OCI-M2 (cell line): ENCODE measurements around the gene RBM43.
"Not testable (repeated sequence)": the region's sequence is repeated elsewhere in the genome, so short reads cannot be mapped to it uniquely, and the experiment has no call there.

Experiments
- DNase-seq: peaks from one replicate; lab custom pipeline; 2025; ENCODE audit not compliant: unreplicated experiment; lab: John Stamatoyannopoulos, UW

Gene RBM43

GRCh38 chr2:151261231-151261976, at the start of gene RBM43:
TSS of gene RBM43 (minus strand) at chr2:151261863. CDS start at chr2:151261727, 136 bp downstream.
- peak; percentile 23 for DNase-seq

DNA sequence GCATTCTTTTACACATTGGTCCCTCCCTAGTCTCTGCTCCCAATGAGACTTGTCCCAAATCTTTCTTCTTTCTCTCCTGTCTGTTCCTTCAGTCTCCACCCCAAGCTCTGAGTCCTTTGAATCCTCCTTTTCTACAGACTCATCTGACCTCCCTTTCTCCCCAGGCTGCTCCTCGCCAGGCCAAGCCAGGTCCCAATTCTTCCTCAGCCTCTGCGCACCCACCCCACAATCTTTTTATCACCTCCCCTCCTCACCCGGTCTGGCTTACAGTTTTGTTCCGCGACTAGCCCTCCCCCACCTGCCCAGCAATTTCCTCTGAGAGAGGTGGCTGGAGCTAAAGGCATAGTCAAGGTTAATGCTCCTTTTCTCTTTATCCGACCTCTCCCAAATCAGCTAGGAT, 48.6 kb upstream of the RBM43 start:
- DNase-seq, result not testable (repeated sequence)

- DNase-seq, result no peak
Observed at GRCh38 chr2:151306621-151307020, 45.0 kb upstream of the RBM43 start.

GRCh38 chr2:151305129-151305691, 43.5 kb upstream of the RBM43 start:
- no peak for DNase-seq

- no peak for DNase-seq
Observed at GRCh38 chr2:151302879-151303278, 41.2 kb upstream of the RBM43 start.

GRCh38 chr2:151302404-151302803, 40.7 kb upstream of the RBM43 start:
- no peak for DNase-seq

DNA sequence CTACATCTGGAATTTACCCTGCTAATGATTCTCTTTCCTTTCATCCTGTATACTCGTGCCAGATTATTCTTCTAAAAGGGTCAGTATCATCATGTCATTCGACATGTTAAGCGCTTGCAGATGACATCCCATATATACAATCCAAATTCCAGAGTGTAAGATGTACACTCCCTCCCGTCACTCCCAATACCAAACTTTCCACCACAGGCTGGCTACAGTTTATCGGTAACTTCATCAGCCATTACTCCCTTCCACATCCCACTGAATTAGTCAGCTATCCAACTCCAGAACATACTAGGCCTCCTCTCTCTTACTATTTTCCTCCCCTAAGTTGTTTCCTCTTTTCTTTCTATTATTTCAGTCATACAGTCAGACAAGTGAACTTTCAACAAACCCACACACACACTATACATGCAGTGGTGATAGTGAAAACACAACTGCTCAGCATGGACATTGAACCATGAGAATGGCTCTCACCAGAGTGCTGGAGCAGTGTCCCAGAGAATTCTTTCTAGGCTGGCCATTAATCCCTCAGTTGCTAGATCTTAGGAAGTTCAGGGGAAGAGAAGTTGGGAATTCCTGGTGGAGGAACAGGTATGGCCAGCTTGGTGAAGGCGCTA, 38.4 kb upstream of the RBM43 start:
- DNase-seq, result no peak

DNA sequence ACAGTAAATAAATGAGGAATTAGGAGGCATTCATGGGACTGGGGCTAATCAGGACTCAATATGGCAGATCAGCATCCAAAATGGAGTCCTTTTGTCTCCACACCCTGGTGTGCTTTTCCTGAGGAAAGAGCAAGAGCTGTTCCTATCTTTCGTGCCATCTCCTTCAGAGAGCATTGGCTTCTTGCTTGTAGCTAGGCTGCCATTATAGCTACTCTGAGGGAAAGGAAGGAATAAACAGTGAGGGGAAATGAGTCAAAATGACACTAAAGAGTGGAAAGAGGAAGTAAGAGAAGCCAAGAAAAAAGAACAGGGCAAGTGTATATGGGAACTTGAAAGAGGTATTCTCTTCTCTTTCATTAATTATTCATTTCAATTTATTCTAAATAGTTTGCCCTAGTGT, 36.2 kb upstream of the RBM43 start:
- DNase-seq, result no peak

DNA sequence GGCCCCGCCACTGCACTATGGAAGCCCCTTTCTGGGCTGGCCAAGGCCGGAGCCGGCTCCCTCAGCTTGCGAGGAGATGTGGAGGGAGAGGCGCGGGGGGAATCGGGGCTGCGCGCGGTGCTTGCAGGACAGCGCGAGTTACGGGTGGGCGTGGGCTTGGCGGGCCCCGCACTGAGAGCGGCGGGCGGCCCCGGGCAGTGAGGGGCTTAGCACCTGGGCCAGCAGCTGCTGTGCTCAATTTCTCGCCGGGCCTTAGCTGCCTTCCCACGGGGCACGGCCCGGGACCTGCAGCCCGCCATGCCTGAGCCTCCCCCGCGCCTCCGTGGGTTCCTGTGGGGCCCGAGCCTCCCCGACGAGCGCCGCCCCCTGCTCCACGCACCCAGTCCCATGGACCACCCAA, 34.3 kb upstream of the RBM43 start:
- DNase-seq, result not testable (repeated sequence)

GRCh38 chr2:151292546-151292945, 30.9 kb upstream of the RBM43 start:
- no peak for DNase-seq

DNA sequence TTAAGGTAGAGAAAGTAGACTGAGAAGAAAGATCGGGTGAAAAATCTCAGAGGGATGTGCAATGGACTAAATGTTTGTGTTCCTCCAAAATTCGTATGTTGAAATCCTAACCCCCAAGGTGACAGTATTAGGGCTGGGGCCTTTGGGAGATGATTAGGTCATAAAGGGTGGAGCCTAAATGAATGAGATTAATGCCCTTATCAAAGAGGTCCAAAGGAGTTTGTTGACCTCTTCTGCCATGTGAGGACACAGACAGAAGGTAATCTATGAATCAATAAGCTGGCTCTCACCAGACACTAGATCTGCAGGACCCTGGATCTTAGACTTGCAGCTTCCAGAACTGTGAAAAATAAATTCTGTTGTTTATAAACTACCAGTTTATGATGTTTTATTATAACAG, 30.5 kb upstream of the RBM43 start:
- no peak for DNase-seq

DNA sequence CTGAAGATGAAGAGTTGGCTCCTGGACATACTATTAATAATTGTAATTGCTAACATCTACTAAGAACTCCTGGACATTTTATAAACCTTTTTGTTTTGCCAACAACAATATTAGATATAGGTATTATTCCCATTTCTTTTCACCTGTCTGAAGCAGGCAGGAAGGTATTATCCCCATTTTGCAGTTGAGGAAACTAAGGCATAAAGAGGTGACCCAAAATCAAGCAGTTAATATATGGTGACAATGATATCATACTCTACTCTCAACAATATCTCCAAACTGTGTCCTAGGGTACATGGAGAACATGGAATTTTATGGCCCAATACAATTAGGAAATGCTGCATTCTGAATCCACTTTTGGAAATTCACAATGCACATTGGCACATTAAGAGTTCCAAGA, 29.6 kb upstream of the RBM43 start:
- DNase-seq, result no peak

DNA sequence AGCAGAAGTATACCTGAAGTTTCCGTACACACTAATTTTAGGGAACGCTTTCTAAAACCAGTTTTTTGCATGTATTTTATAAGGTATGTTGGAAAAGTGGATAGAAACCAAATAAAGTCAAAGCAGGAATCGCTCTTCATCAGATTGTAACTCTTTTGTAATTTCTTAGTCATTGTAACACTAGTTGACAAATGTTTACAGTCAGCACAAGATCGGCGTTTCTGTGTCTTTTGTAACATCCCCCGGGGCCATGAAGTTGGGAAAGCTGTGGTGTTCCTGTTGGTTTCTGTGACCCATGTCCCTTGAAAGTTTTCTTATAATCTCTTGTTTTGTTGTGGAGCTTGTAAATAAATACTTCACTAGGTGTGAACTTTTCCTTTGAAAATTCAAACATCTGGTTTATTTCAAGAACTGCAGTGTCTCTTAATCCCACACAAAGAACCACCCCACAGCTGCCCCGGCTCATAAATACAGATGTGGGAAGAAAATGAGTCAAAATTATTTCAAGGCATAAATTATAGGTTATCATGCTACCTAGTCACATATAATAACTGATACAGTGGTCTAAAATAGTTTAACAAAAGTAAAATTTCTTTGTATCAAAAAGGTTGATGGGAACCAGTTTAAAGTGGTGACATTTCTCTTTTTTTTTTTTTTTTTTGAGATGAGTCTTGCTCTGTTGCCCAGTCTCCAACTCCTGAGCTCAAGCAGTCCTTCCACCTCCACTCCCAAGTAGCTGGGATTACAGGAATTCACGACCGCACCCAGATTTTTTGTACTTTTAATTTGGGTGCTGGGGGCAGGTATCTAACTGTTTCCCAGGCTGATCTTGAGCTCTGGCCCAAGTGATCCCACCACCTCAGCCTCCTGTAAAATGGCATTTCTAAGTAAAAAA, 28.6 kb upstream of the RBM43 start:
- no peak for DNase-seq

DNA sequence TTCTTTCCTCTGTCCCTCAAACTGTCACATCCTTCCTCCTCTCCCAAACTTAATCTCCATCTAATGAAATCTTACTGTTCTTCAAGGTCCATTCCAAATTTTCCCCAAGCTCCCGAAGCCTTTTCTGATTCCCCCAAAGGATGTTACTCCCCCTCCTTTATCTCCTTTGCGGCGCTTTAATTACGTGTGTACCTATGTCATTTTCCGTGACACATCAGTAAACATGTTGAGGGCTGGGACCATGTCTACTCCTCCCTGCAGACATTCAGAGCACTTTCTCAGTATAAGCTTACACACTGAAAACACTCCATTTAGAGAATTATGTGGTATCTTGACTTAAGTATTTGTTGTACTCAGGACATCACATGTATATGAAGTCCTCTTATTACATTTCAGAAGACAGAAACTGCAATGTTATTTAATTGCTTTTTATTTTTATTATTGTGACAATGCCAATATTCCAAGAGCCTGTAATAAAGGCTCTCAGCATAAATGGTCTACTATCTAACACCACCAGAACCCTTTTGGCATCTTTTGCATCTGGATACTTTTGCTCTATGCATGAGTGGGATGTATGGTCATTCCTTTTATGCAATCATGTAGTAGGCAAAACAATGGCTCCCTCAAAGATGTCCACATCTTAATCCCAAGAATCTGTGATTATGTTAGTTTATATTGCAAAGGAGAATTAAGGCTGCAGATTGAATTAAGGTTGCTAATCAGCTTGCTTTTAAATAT, 26.0 kb upstream of the RBM43 start:
- DNase-seq, result no peak

DNA sequence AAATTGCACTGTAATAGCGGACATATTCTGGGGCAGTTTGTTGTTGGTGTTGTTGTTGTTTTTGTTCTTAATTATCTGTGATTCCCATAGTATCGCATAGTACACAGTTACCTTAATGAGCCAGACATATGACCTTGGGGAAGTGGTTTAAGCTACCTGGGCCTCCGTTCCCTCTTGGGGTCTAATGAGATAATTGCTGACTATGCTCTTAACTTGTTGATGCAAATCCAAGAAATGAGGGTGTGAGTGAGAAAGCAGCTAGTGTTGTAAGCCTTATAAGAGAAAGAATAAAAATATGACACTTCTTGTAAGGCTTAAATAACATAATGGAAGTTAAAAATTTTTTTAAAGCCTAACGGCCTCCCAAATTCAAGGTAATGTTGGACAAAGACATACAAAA, 20.7 kb upstream of the RBM43 start:
- DNase-seq, result no peak

GRCh38 chr2:151280271-151280670, 18.6 kb upstream of the RBM43 start:
- DNase-seq, result no peak

DNA sequence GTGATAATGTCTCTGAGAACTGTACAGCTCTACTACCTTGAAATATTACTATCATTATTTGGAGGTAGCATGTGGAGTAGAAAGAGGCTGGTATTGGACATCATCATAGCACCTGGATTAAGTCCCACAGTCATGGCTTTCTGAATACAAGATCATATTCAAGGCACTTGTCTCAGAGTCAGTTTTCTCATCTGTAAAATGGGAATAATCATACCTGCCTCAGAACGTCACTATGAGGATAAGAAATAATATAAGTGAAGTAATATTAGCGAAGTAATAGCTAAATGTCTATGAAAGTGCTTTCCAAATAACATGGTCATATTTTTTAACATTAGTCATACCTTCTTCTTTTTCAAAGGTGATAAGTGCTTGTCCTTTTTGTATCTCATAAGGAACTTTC, 16.8 kb upstream of the RBM43 start:
- no peak for DNase-seq

DNA sequence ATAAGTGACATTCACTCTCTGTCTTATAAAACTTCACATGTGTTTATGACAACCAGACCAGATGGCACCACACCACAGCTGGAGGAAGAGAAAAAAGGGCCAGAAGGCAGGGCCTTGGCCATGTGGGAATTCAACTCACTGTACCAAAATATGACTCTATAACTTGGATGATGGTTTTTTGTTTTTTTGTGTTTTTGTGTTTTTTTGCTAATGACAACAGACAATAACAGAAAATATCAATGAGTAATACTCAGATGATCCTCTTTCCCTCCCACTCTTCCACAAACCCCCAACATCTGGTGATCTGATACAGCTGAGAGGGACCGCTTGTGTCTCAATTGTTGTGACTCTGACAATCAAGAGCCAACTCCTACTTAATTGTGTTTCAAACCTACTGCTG, 15.4 kb upstream of the RBM43 start:
- DNase-seq, result no peak

- no peak for DNase-seq
Observed at GRCh38 chr2:151275291-151275690, 13.6 kb upstream of the RBM43 start.

- no peak for DNase-seq
Observed at GRCh38 chr2:151271824-151272223, 10.2 kb upstream of the RBM43 start.
